ENCODE measurements around the gene CMTM2. TPM values are rescaled to one million over a fixed set of nuclear protein-coding genes. Genes with fewer than 3 reads are reported as not detected.
A peak's percentile ranks its signal among the peaks of the same experiment; 100 is the strongest.
"Not testable (repeated sequence)": the region's sequence is repeated elsewhere in the genome, so short reads cannot be mapped to it uniquely, and the experiment has no call there.

CMTM2 gene
- total RNA-seq, 1 donor from 2014 or later, result 0.35 TPM

DNA sequence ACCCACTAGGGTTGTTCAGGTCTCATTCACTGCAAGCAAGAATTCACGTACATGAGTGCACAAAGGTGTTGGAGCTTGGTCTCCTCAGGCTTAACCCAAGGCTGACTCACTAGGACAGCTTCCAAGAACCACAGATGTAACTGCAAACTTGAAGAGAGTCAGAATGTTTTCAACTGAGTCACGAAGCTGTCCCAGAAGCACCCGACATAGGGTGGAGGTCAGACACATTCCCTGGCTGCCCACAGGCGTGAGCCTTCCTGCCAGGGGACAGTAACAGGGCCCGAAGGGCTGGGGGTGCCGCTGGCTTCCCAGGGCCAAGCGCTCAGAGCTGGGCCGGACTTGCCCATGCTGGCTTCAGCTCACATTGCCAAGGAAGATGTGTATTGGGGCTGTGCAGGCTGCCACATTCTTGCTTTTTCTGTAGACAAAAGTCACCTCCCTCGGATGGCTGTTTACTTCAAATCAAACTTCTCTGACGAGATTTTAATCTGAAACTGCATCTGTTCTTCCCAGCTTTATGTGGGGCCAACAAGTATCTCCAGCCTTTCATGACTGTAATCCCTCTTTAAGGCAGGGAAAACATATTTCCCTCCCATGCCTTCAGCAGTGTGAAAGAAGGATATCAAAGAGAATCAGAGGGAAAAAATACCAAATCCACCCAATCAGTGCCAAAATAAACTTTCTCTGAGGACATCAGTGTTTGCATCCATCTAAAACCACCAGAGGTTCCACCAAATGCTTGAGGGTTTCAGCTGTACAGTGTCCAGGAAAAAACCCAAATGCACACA is 39.5 kb downstream of the CMTM2 start:
- DNase-seq (ENCODE audit: missing footprints) (no peak), ATAC-seq (peak; percentile 41)
- intact Hi-C loops (cut with DNase I), result no loop called here

- intact Hi-C loops (cut with DNase I), result no loop called here
- no peak for DNase-seq (ENCODE audit: missing footprints)
- no peak for ATAC-seq
These were observed 40.5 kb downstream of the CMTM2 start for GRCh38 chr16:66619534-66620428.

DNA sequence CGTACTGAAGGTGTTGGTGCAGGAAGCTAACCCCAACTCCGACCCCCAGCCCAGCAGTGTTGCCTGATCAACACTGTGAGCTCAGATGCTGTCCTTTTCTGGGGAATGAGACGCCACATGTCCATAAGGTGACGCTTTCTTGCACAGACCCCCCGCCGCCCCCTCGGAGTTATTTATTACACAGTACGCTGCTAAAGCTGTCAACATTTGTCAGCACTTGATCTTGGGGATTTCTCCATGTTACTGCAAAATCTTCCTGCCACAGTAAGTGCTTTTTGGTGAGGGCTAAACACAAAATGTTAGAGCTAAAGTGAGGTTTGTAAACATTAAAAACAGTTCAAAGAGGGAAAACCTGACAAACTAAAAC is 41.1 kb downstream of the CMTM2 start:
- ATAC-seq (no peak), DNase-seq (ENCODE audit: missing footprints) (no peak)
- intact Hi-C loops (cut with DNase I), result no loop called here

DNA sequence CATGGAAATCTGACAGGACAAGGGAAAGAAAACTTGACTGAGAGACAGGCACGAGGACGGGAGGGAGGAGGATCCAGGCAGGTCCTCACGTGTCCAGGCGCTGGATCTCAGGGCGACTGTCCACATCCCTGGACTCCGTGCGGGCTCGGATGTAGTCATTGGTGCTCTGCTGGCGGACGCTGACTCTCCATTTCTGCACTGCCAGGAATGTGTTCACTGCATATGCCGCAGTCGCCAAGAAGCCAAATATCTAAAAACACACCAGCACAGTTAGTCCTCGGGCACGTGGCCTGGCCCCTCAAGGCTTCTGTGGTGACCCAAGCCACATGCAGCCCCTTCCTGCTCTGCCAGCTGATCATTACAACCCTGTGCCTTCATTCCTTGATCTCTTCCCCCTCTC is 42.7 kb downstream of the CMTM2 start:
- ATAC-seq, result no peak
- intact Hi-C loops (cut with DNase I), result no loop called here
- DNase-seq (ENCODE audit: missing footprints), result no peak

- intact Hi-C loops (cut with DNase I), result no loop called here
- DNase-seq (ENCODE audit: missing footprints) (no peak), ATAC-seq (no peak)
These were observed 43.6 kb downstream of the CMTM2 start for GRCh38 chr16:66622863-66623262.

DNA sequence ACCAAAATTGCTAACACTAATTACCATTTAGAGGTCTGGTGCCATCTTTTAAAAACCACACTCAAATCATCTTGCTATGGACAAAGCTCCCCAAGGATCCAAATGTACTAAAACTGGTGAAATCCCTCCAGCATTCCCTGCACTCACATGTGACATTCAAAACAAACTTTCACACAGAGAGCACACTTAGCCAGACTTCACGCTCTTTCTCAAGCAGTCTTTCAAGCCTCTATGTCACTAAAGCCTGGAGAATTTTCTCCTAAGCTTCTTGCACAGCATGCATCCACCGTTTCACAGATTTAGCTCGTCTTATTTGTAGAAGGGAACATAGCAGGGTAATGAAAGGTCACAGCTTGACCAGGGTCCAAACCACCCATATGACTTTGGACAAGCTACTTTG is 44.5 kb downstream of the CMTM2 start:
- no peak for ATAC-seq
- intact Hi-C loops (cut with DNase I), result no loop called here
- DNase-seq (ENCODE audit: missing footprints), result no peak

GRCh38 chr16:66627611-66628378 is 48.5 kb downstream of the CMTM2 start:
- ATAC-seq; intact Hi-C loops (cut with DNase I); DNase-seq (ENCODE audit: missing footprints): not testable (repeated sequence)

DNA sequence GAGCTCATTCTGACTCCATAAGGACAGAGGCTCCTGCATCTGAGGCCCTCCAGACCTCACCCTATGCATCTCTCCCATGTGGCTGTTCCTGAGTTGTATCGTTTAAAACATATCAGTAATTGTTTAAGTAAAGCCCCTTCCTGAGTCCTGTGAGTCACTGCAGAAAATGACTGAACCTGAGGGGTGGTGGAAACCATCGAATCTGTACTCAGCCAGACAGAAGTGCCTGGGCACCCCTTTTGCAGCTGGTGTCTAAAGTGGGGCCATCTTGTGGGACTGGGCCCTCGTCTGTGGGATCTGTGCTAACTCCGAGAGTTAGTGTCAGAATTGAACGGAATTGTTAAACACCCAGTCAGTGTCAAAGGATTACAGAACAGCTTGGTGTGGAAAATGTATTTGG is 50.6 kb downstream of the CMTM2 start:
- intact Hi-C loops (cut with DNase I), result no loop called here
- ATAC-seq (no peak), DNase-seq (ENCODE audit: missing footprints) (no peak)

DNA sequence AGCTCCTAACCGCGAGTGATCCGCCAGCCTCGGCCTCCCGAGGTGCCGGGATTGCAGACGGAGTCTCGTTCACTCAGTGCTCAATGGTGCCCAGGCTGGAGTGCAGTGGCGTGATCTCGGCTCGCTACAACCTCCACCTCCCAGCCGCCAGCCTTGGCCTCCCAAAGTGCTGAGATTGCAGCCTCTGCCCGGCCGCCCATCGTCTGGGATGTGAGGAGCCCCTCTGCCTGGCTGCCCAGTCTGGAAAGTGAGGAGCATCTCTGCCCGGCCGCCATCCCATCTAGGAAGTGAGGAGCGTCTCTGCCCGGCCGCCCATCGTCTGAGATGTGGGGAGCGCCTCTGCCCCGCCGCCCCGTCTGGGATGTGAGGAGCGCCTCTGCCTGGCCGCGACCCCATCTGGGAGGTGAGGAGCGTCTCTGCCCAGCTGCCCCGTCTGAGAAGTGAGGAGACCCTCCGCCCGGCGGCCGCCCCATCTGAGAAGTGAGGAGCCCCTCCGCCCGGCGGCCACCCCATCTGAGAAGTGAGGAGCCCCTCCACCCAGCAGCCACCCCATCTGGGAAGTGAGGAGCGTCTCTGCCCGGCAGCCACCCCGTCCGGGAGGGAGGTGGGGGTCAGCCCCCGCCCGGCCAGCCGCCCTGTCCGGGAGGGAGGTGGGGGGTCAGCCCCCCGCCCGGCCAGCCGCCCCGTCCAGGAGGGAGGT is 51.4 kb downstream of the CMTM2 start:
- intact Hi-C loops (cut with DNase I); DNase-seq (ENCODE audit: missing footprints): not testable (repeated sequence)

GRCh38 chr16:66631558-66631957 is 52.3 kb downstream of the CMTM2 start:
- intact Hi-C loops (cut with DNase I); DNase-seq (ENCODE audit: missing footprints); ATAC-seq: not testable (repeated sequence)

More for the DNA sequence above, 51.4 kb downstream of the CMTM2 start:
- ATAC-seq, result not testable (repeated sequence)

DNA sequence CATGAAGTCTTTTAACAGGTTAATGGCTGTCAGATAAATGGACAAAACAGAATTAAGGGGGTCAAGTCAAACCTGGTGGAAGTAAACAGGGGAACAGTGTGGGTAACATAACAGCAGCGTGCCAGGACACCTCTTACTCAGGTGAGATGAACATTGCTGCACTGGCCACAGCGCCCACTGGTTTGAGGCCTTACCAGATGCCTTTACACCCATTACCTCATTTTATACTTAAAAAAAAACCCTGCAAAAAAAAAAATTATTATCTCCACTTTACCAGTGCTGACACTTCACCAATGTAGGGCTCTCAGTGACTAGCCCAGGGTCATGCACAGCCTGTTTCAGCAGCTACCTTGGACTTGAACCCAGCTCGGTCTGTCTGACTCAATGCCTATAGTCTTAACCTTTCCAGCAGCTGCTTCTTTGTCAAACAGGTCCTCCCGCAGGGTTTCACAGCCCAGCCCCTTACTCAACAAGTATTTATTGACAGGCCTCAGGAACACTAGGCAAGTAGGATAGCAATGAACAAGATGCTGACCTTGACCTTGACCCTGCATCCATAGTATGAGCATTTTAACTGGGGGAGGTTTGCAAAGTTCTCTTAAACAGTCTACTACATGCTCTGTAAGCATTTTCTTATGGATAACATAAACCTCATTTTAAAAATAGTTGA is 55.4 kb downstream of the CMTM2 start:
- ATAC-seq (no peak), DNase-seq (ENCODE audit: missing footprints) (no peak)
- intact Hi-C loops (cut with DNase I), result no loop called here

DNA sequence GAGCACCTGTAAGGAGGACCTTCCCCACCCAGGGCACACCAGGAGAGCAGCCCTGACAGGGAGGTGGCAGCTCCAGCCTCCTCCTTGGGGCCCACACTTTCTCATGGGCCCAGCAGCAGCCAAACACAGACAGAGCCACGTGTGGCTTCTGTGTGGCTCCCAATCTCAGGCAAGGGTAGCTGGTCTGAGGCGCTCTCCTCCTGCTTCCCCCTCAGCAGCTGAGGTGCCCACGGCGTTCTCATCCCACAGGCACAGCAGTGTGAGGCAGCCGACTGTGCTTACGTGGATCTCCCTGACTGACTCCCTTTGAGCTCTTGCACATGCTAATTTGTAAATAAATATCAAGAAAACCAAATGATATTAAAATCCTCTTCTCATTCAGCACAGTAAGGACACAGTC is 56.1 kb downstream of the CMTM2 start:
- intact Hi-C loops (cut with DNase I), result no loop called here
- ATAC-seq (no peak), DNase-seq (ENCODE audit: missing footprints) (no peak)

- intact Hi-C loops (cut with DNase I), result no loop called here
- DNase-seq (ENCODE audit: missing footprints) (no peak), ATAC-seq (no peak)
These were observed 56.9 kb downstream of the CMTM2 start for GRCh38 chr16:66636199-66636598.

GRCh38 chr16:66637806-66638205 is 58.5 kb downstream of the CMTM2 start:
- no peak for ATAC-seq
- intact Hi-C loops (cut with DNase I), result no loop called here
- no peak for DNase-seq (ENCODE audit: missing footprints)
